Neural cell (in vitro differentiated cells): ENCODE data around the gene RASL12. TPM values are rescaled to one million over a fixed set of nuclear protein-coding genes. Genes with fewer than 3 reads are reported as not detected.

Experiments used
- H2AFZ ChIP-seq: fragments of 200-600, 300-800 bp; sonication (generic), shearing (Covaris generic); 2 replicates; pipeline ENCODE4 v1.6.0; 2014; ENCODE audit warnings: low read depth, mild to moderate bottlenecking, antibody characterized with exemption, low read length, moderate library complexity
- H3F3A ChIP-seq: fragments of 200-600 bp; shearing (Covaris generic); 2 replicates; pipeline ENCODE4 v1.6.1; 2016; ENCODE audit warnings: mild to moderate bottlenecking, moderate library complexity, mixed read lengths, antibody characterized with exemption, low read length; ENCODE audit not compliant: insufficient read depth, poor library complexity, severe bottlenecking
- H3K27ac ChIP-seq: fragments of 200-600, 300-800 bp; sonication (generic), shearing (Covaris generic); 2 replicates; pipeline ENCODE4 v1.5.1; 2014; ENCODE audit warnings: mild to moderate bottlenecking, low read length, moderate library complexity
- H3K27me3 ChIP-seq: fragments of 300-800, 200-600 bp; sonication (generic), shearing (Covaris generic); 2 replicates; pipeline ENCODE4 v1.6.0; 2014; ENCODE audit warnings: mild to moderate bottlenecking, low read depth, low read length, moderate library complexity; ENCODE audit not compliant: insufficient read depth
- H3K36me3 ChIP-seq: fragments of 300-800, 200-600 bp; sonication (generic), shearing (Covaris generic); 2 replicates; pipeline ENCODE4 v1.5.1; 2014; ENCODE audit warnings: mild to moderate bottlenecking, antibody characterized with exemption, low read length, moderate library complexity; ENCODE audit not compliant: insufficient read depth
- H3K4me2 ChIP-seq: fragments of 300-800, 200-600 bp; sonication (generic), shearing (Covaris generic); 2 replicates; pipeline ENCODE4 v1.6.0; 2014; ENCODE audit warnings: mild to moderate bottlenecking, low read length
- H3K4me3 ChIP-seq: fragments of 300-800, 200-600 bp; sonication (generic), shearing (Covaris generic); 2 replicates; pipeline ENCODE4 v1.5.1; 2014; ENCODE audit warnings: mild to moderate bottlenecking, low read length, moderate library complexity
- H3K79me2 ChIP-seq: fragments of 200-600 bp; shearing (Covaris generic); replicated peaks from 2 replicates; pipeline ENCODE4 v1.6.0; 2014; ENCODE audit warnings: mild to moderate bottlenecking, low read length, moderate library complexity; ENCODE audit not compliant: insufficient read depth
- H3K9ac ChIP-seq: fragments of 300-800, 200-600 bp; sonication (generic), shearing (Covaris generic); 2 replicates; pipeline ENCODE4 v1.6.1; 2016; ENCODE audit warnings: mild to moderate bottlenecking, low read length, mixed read lengths
- H3K9me2 ChIP-seq: fragments of 200-600 bp; shearing (Covaris generic); 2 replicates; pipeline ENCODE4 v1.6.1; 2016; ENCODE audit warnings: mild to moderate bottlenecking, low read length, mixed read lengths; ENCODE audit not compliant: insufficient read depth
- H3K9me3 ChIP-seq: fragments of 200-600, 300-800 bp; sonication (generic), shearing (Covaris generic); 2 replicates; pipeline ENCODE4 v1.6.1; 2016; ENCODE audit warnings: mild to moderate bottlenecking, mixed run types, low read length, moderate library complexity, mixed read lengths
- H4K20me1 ChIP-seq: fragments of 200-600 bp; shearing (Covaris generic); 2 replicates; pipeline ENCODE4 v1.6.1; 2016; ENCODE audit warnings: mild to moderate bottlenecking, mixed run types; ENCODE audit not compliant: insufficient read depth
- CTCF ChIP-seq: fragments of 450-650 bp; IDR thresholded peaks from 2 replicates; pipeline ENCODE4 v1.5.1; 2014; ENCODE audit warnings: antibody characterized with exemption, mild to moderate bottlenecking, moderate library complexity; ENCODE audit not compliant: poor library complexity, severe bottlenecking
- EP300 ChIP-seq: fragments of 450-650 bp; conservative IDR thresholded peaks from 2 replicates; pipeline ENCODE4 v1.6.1; 2014; ENCODE audit warnings: antibody characterized with exemption, mild to moderate bottlenecking, moderate library complexity; ENCODE audit not compliant: poor library complexity, severe bottlenecking
- EZH2 ChIP-seq: fragments of 200-600, 300-800 bp; shearing (Covaris generic), sonication (generic); IDR thresholded peaks from 2 replicates; pipeline ENCODE4 v1.6.1; 2014; ENCODE audit warnings: antibody characterized with exemption, low read length, borderline replicate concordance, mild to moderate bottlenecking; ENCODE audit not compliant: insufficient read depth, poor library complexity, severe bottlenecking
- MXI1 ChIP-seq: fragments of 450-650 bp; conservative IDR thresholded peaks from 2 replicates; pipeline ENCODE4 v1.6.1; 2014; ENCODE audit warnings: antibody characterized with exemption, mild to moderate bottlenecking; ENCODE audit not compliant: poor library complexity, severe bottlenecking
- POLR2AphosphoS5 ChIP-seq: IDR thresholded peaks from 2 replicates; pipeline ENCODE4 v1.6.1; 2012
- RAD21 ChIP-seq: fragments of 450-650 bp; conservative IDR thresholded peaks from 2 replicates; pipeline ENCODE4 v1.6.1; 2014; ENCODE audit warnings: antibody characterized with exemption, mild to moderate bottlenecking, moderate library complexity
- REST ChIP-seq: IDR thresholded peaks from 2 replicates; pipeline ENCODE4 v1.6.1; 2012; ENCODE audit warnings: borderline replicate concordance
- SMC3 ChIP-seq: fragments of 450-650 bp; conservative IDR thresholded peaks from 2 replicates; pipeline ENCODE4 v1.6.1; 2014; ENCODE audit warnings: antibody characterized with exemption, mild to moderate bottlenecking, moderate library complexity; ENCODE audit not compliant: poor library complexity
- TAF1 ChIP-seq: IDR thresholded peaks from 2 replicates; pipeline ENCODE4 v1.6.1; 2012; ENCODE audit warnings: low read depth
- polyA plus RNA-seq: library from polyadenylated mRNA; depleted of rRNA; stranded (reverse); fragments of >200 nt; gene quantifications from 2 replicates; pipeline ENCODE4 v1.2.3, GENCODE V29; 2014

Gene RASL12
- polyA plus RNA-seq, 1 donor from 2014 or later: not detected

- Histone ChIP-seq H3K9me2 (no peaks in the 10 kb centered on the region), H3K27ac (no peak overlapping the region), H3K4me3 (no peak overlapping the region), H3K79me2 (no peaks in the 10 kb centered on the region), H2AFZ (no peak overlapping the region), H3K36me3 (no peaks in the 10 kb centered on the region), H4K20me1 (no peaks in the 10 kb centered on the region), H3F3A (no peaks in the 10 kb centered on the region), H3K4me2 (no peak overlapping the region), H3K27me3 (peaks cover 30% of the 10 kb centered on the region), H3K9ac (no peak overlapping the region), H3K9me3 (no peaks in the 10 kb centered on the region)
- TF ChIP-seq MXI1 (no peak), EZH2 (no peak)
Observed at GRCh38 chr15:65069779-65070546, 2.2 kb upstream of the RASL12 start.

- TF ChIP-seq CTCF (no peak), EZH2 (no peak), SMC3 (no peak)
- no peaks in the 10 kb centered on the region for H3F3A ChIP-seq
- no peaks in the 10 kb centered on the region for H3K9me2 ChIP-seq
- no peaks in the 10 kb centered on the region for H3K36me3 ChIP-seq
- peaks cover 30% of the 10 kb centered on the region for H3K27me3 ChIP-seq
- no peaks in the 10 kb centered on the region for H3K79me2 ChIP-seq
- no peak overlapping the region for H2AFZ ChIP-seq
- H3K9me3 ChIP-seq: no peaks in the 10 kb centered on the region
- H3K27ac ChIP-seq: no peak overlapping the region
- no peak overlapping the region for H3K4me3 ChIP-seq
- no peak overlapping the region for H3K9ac ChIP-seq
- H3K4me2 ChIP-seq: no peak overlapping the region
- H4K20me1 ChIP-seq: no peaks in the 10 kb centered on the region
Observed at GRCh38 chr15:65069179-65069578, 1.4 kb upstream of the RASL12 start.

- no peaks in the 10 kb centered on the region for H3K9me3 ChIP-seq
- peaks cover 30% of the 10 kb centered on the region for H3K27me3 ChIP-seq
- H3K9ac ChIP-seq: no peak overlapping the region
- H3F3A ChIP-seq: no peaks in the 10 kb centered on the region
- H3K4me2 ChIP-seq: no peak overlapping the region
- no peak overlapping the region for H3K4me3 ChIP-seq
- no peak overlapping the region for H3K27ac ChIP-seq
- H3K79me2 ChIP-seq: no peaks in the 10 kb centered on the region
- TF ChIP-seq EP300 (no peak), RAD21 (no peak)
- no peaks in the 10 kb centered on the region for H4K20me1 ChIP-seq
- no peaks in the 10 kb centered on the region for H3K36me3 ChIP-seq
- no peaks in the 10 kb centered on the region for H3K9me2 ChIP-seq
- H2AFZ ChIP-seq: no peak overlapping the region
Observed at GRCh38 chr15:65068403-65068788, 605 bp upstream of the RASL12 start.

GRCh38 chr15:65067317-65067644 lies 510 bp downstream of the RASL12 start:
- H3K9ac ChIP-seq: no peak overlapping the region
- H3F3A ChIP-seq: no peaks in the 10 kb centered on the region
- H3K36me3 ChIP-seq: no peaks in the 10 kb centered on the region
- no peak overlapping the region for H3K27ac ChIP-seq
- H2AFZ ChIP-seq: no peak overlapping the region
- H3K9me2 ChIP-seq: no peaks in the 10 kb centered on the region
- H4K20me1 ChIP-seq: no peaks in the 10 kb centered on the region
- no peak for TF ChIP-seq REST
- TF ChIP-seq SMC3: no peak
- TF ChIP-seq CTCF: no peak
- TF ChIP-seq EP300: no peak
- no peak for TF ChIP-seq RAD21
- TF ChIP-seq POLR2AphosphoS5: no peak
- TF ChIP-seq TAF1: no peak
- TF ChIP-seq EZH2: no peak
- no peak for TF ChIP-seq MXI1
- no peak overlapping the region for H3K4me2 ChIP-seq
- no peaks in the 10 kb centered on the region for H3K79me2 ChIP-seq
- no peaks in the 10 kb centered on the region for H3K9me3 ChIP-seq
- H3K4me3 ChIP-seq: no peak overlapping the region
- peaks cover 30% of the 10 kb centered on the region for H3K27me3 ChIP-seq
